H1 (cell line): Measurements from ENCODE around the gene MRPL40. TPM values are rescaled to one million over a fixed set of nuclear protein-coding genes. Genes with fewer than 3 reads are reported as not detected.

Source experiments
- CTCF ChIA-PET: fragments of 300-600 bp; sonication (Branson Sonifier 250); formaldehyde crosslinking; loops from one replicate; lab custom pipeline; 2021; ENCODE audit not compliant: partially characterized antibody; lab: Charles Lee
- POLR2A ChIA-PET: fragments of 300-600 bp; sonication (Branson Sonifier 250); formaldehyde crosslinking; loops from one replicate; lab custom pipeline; 2021; ENCODE audit warnings: inconsistent platforms; ENCODE audit not compliant: partially characterized antibody; lab: Charles Lee
- DNase-seq, 2 experiments: peaks; one replicate each; pipeline versions ENCODE4 v3.0.0 to v3.0.0-alpha.2; 2010 to 2022; ENCODE audit warnings: low spot score in 2 of 2, low read depth in 1 of 2, mixed read lengths in 1 of 2
- FAIRE-seq: peaks from 2 replicates; lab custom pipeline; 2011; peaks lifted over from hg19 to GRCh38; lab: Jason Lieb, UNC
- H2AFZ ChIP-seq: 2 replicates; pipeline ENCODE4 v1.8.1; 2012; ENCODE audit warnings: low read length, inconsistent platforms
- H2AK5ac ChIP-seq: 2 replicates; pipeline ENCODE4 v1.6.1; 2013; ENCODE audit warnings: low read depth, low read length
- H2BK120ac ChIP-seq: replicated peaks from 2 replicates; pipeline ENCODE3; 2013; ENCODE audit warnings: low read depth, low read length, inconsistent platforms
- H2BK12ac ChIP-seq: 2 replicates; pipeline ENCODE4 v1.6.1; 2013; ENCODE audit warnings: low read depth, low read length
- H2BK15ac ChIP-seq: 2 replicates; pipeline ENCODE4 v1.6.1; 2013; ENCODE audit warnings: low read length
- H2BK20ac ChIP-seq: 2 replicates; pipeline ENCODE4 v1.6.1; 2013; ENCODE audit warnings: low read length
- H2BK5ac ChIP-seq: 2 replicates; pipeline ENCODE4 v1.6.1; 2013; ENCODE audit warnings: low read depth, low read length
- H3K14ac ChIP-seq: 2 replicates; pipeline ENCODE4 v1.6.1; 2013; ENCODE audit warnings: inconsistent platforms; ENCODE audit not compliant: insufficient read length
- H3K18ac ChIP-seq: 2 replicates; pipeline ENCODE4 v1.6.1; 2013; ENCODE audit warnings: low read length; ENCODE audit errors: extremely low read depth
- H3K23ac ChIP-seq: 2 replicates; pipeline ENCODE4 v1.6.1; 2013; ENCODE audit warnings: inconsistent platforms; ENCODE audit not compliant: insufficient read length
- H3K23me2 ChIP-seq: 2 replicates; pipeline ENCODE4 v1.6.1; 2013; ENCODE audit warnings: low read depth, low read length
- H3K27ac ChIP-seq: 2 replicates; pipeline ENCODE4 v1.6.1; 2011; ENCODE audit warnings: low read depth, low read length, inconsistent platforms
- H3K27me3 ChIP-seq, 4 experiments: replicated peaks in 1 of 4; 1 replicate in 1 of 4; 2 replicates in 3 of 4; pipeline versions ENCODE4 v1.6.1 to v1.8.1; 2011 to 2013; ENCODE audit warnings: low read length in 3 of 4, mild to moderate bottlenecking in 3 of 4, inconsistent platforms in 2 of 4, mixed read lengths in 2 of 4, moderate library complexity in 1 of 4; ENCODE audit not compliant: control insufficient read depth in 3 of 4, insufficient read depth in 3 of 4; ENCODE audit errors: extremely low read depth in 1 of 4
- H3K36me3 ChIP-seq, 4 experiments: 2 replicates each; pipeline versions ENCODE4 v1.6.1 to v1.8.1; 2011 to 2013; ENCODE audit warnings: mild to moderate bottlenecking in 4 of 4, low read length in 3 of 4, moderate library complexity in 2 of 4, control low read depth in 1 of 4, inconsistent platforms in 1 of 4; ENCODE audit not compliant: insufficient read depth in 4 of 4, control insufficient read depth in 2 of 4
- H3K4ac ChIP-seq: replicated peaks from 2 replicates; pipeline ENCODE3; 2013; ENCODE audit warnings: low read length, low read depth, mixed read lengths, inconsistent platforms; ENCODE audit not compliant: insufficient read length
- H3K4me1 ChIP-seq, 4 experiments: replicated peaks in 1 of 4; 1 replicate in 1 of 4; 2 replicates in 3 of 4; pipeline versions ENCODE4 v1.6.1 to v1.8.1; 2011 to 2013; ENCODE audit warnings: low read length in 3 of 4, inconsistent platforms in 2 of 4, mixed read lengths in 1 of 4; ENCODE audit not compliant: insufficient read depth in 4 of 4, control insufficient read depth in 3 of 4
- H3K4me2 ChIP-seq, 2 experiments: 2 replicates each; pipeline versions ENCODE4 v1.6.1 to v1.8.1; 2011 to 2013; ENCODE audit warnings: low read depth in 2 of 2, low read length in 2 of 2, control low read depth in 1 of 2, inconsistent platforms in 1 of 2, mild to moderate bottlenecking in 1 of 2; ENCODE audit not compliant: insufficient read depth in 1 of 2
- H3K4me3 ChIP-seq, 4 experiments: fragments of 200-600, 300-600 bp in 1 of 4; sonication (generic), shearing (Covaris generic), sonication (Bioruptor Twin) in 1 of 4; 2 replicates each; pipeline versions ENCODE4 v1.5.1 to v1.8.1; 2011 to 2016; ENCODE audit warnings: low read length in 4 of 4, low read depth in 3 of 4, control low read depth in 2 of 4, inconsistent platforms in 2 of 4, mild to moderate bottlenecking in 2 of 4, mixed read lengths in 1 of 4, moderate library complexity in 1 of 4; ENCODE audit not compliant: insufficient read depth in 2 of 4; ENCODE audit errors: extremely low read depth in 1 of 4
- H3K56ac ChIP-seq: replicated peaks from 2 replicates; pipeline ENCODE3; 2013; ENCODE audit warnings: low read depth, mild to moderate bottlenecking, mixed read lengths, low read length, inconsistent platforms; ENCODE audit not compliant: insufficient read length
- H3K79me1 ChIP-seq: 2 replicates; pipeline ENCODE4 v1.6.1; 2013; ENCODE audit warnings: low read depth, low read length, control low read depth
- H3K79me2 ChIP-seq, 2 experiments: 2 replicates each; pipeline versions ENCODE4 v1.6.1 to v1.8.1; 2012 to 2013; ENCODE audit warnings: low read length in 2 of 2, mild to moderate bottlenecking in 2 of 2, inconsistent platforms in 1 of 2; ENCODE audit not compliant: insufficient read depth in 2 of 2, control insufficient read depth in 1 of 2
- H3K9ac ChIP-seq, 4 experiments: replicated peaks in 1 of 4; 1 replicate in 1 of 4; 2 replicates in 3 of 4; pipeline versions ENCODE4 v1.6.1 to v1.8.1; 2011 to 2013; ENCODE audit warnings: low read depth in 3 of 4, low read length in 3 of 4, control low read depth in 2 of 4, mild to moderate bottlenecking in 2 of 4, moderate library complexity in 2 of 4, inconsistent platforms in 1 of 4; ENCODE audit errors: extremely low read depth in 1 of 4
- H3K9me3 ChIP-seq, 2 experiments: 2 replicates each; pipeline versions ENCODE4 v1.6.1 to v1.8.1; 2012 to 2013; ENCODE audit warnings: mild to moderate bottlenecking in 2 of 2, moderate library complexity in 2 of 2, control low read depth in 1 of 2, inconsistent platforms in 1 of 2, low read depth in 1 of 2, low read length in 1 of 2, mixed read lengths in 1 of 2; ENCODE audit not compliant: insufficient read depth in 2 of 2
- H4K20me1 ChIP-seq, 2 experiments: replicated peaks in 1 of 2; 2 replicates each; pipeline versions ENCODE3 to v1.8.1; 2011 to 2013; ENCODE audit warnings: inconsistent platforms in 2 of 2, low read length in 2 of 2, mild to moderate bottlenecking in 1 of 2; ENCODE audit not compliant: insufficient read depth in 2 of 2, control insufficient read depth in 1 of 2
- H4K5ac ChIP-seq: 2 replicates; pipeline ENCODE4 v1.6.1; 2013; ENCODE audit warnings: low read length, low read depth, mixed read lengths, inconsistent platforms; ENCODE audit not compliant: insufficient read length
- H4K8ac ChIP-seq: 2 replicates; pipeline ENCODE4 v1.8.0; 2013; ENCODE audit warnings: mild to moderate bottlenecking, moderate library complexity, low read length, inconsistent platforms; ENCODE audit not compliant: insufficient read depth; ENCODE audit errors: extremely low read depth
- H4K91ac ChIP-seq: replicated peaks from 2 replicates; pipeline ENCODE3; 2013; ENCODE audit warnings: low read length, mixed read lengths, inconsistent platforms; ENCODE audit not compliant: insufficient read length
- ASH2L ChIP-seq: fragments of 200-600, 300-600 bp; sonication (generic); IDR thresholded peaks from one replicate; pipeline ENCODE4 v1.7.1; 2017; ENCODE audit warnings: low read length
- CTCF ChIP-seq, 3 experiments: IDR thresholded peaks; 1 replicate in 2 of 3; 2 replicates in 1 of 3; pipeline versions ENCODE4 v1.5.1 to v1.6.1; 2011; ENCODE audit warnings: low read length in 3 of 3, mild to moderate bottlenecking in 3 of 3, inconsistent platforms in 2 of 3, low read depth in 1 of 3, moderate library complexity in 1 of 3; ENCODE audit not compliant: insufficient read depth in 1 of 3; ENCODE audit errors: control extremely low read depth in 1 of 3
- POLR2AphosphoS5 ChIP-seq: IDR thresholded peaks from 2 replicates; pipeline ENCODE4 v1.6.1; 2011; ENCODE audit warnings: low read depth, low read length
- YY1 ChIP-seq: IDR thresholded peaks from 2 replicates; pipeline ENCODE4 v1.6.1; 2011; ENCODE audit warnings: low read depth, mild to moderate bottlenecking, low read length
- WGBS, 2 experiments: shearing (Covaris generic) in 1 of 2; methylation state at CpG; one replicate each; pipeline versions ENCODE4 v1.1.6 to v1.1.7; 2013 to 2015; ENCODE audit warnings: low lambda C conversion rate in 2 of 2, mixed read lengths in 2 of 2, inconsistent platforms in 1 of 2, low coverage in 1 of 2, missing lambda C conversion rate in 1 of 2; ENCODE audit not compliant: insufficient replicate concordance in 2 of 2, insufficient coverage in 1 of 2, insufficient read length in 1 of 2; ENCODE audit errors: extremely low coverage in 1 of 2, missing lambda C conversion rate in 1 of 2; 5-methylcytosine and 5-hydroxymethylcytosine counted together
- long read RNA-seq, 2 experiments: library from RNA in 1 of 2; library from capped mRNA in 1 of 2; stranded (forward); transcript quantifications; one replicate each; pipeline ENCODE4 v2.0.0, GENCODE V29; 2021; ENCODE audit warnings: inconsistent platforms in 1 of 2
- polyA minus RNA-seq, 3 experiments: library from RNA; depleted of rRNA, polyadenylated mRNA; stranded (reverse); fragments of >200 nt; gene quantifications; 1 replicate in 2 of 3; 2 replicates in 1 of 3; pipeline ENCODE4 v1.2.3, GENCODE V29; 2011
- polyA plus RNA-seq, 7 experiments: library from polyadenylated mRNA; depleted of rRNA in 3 of 7; stranded (reverse) in 5 of 7; unstranded in 2 of 7; fragments of >200 nt in 5 of 7; fragments of 200-250 nt in 2 of 7; gene quantifications; 1 replicate in 5 of 7; 2 replicates in 1 of 7; 4 replicates in 1 of 7; pipeline versions ENCODE4 v1.2.1 to v1.2.3, GENCODE V29; 2011 to 2013; ENCODE audit warnings: missing spikeins in 2 of 7, mixed read lengths in 2 of 7
- total RNA-seq: library from RNA; stranded (reverse); fragmentation: NEBNext Ultra II Directional; extraction: Animal tissue kit (Norgen Biotek cat#: 25700); gene quantifications from 2 replicates; pipeline ENCODE4 v1.2.1, GENCODE V29; 2021

The MRPL40 gene
- 14.5 and 18.5 TPM in 2 replicates for total RNA-seq
- polyA plus RNA-seq (2011; rRNA removed): 8.4 and 12.4 TPM in 2 replicates
- 13.4 TPM for polyA plus RNA-seq (2011; cell fraction: cytosol; rRNA removed)
- 9.0 TPM for polyA plus RNA-seq (2011; cell fraction: nucleus; rRNA removed)
- 18.5 to 21.2 TPM (median 20.0 TPM) in 4 replicates for polyA plus RNA-seq (2012, experiment 1 of 2)
- 11.4 TPM for polyA plus RNA-seq (2012, experiment 2 of 2)
- polyA plus RNA-seq (2013, experiment 1 of 2): 20.2 TPM
- polyA plus RNA-seq (2013, experiment 2 of 2): 20.7 TPM
- 5.3 and 5.8 TPM in 2 replicates for polyA minus RNA-seq (2011; rRNA and poly(A)+ RNA removed)
- polyA minus RNA-seq (2011; cell fraction: cytosol; rRNA and poly(A)+ RNA removed): 3.2 TPM
- polyA minus RNA-seq (2011; cell fraction: nucleus; rRNA and poly(A)+ RNA removed): 5.4 TPM
- long read RNA-seq, experiment 1, transcript MRPL40-201 (4 exons, 1,387 nt): major isoform, 18 of 26 reads
- long read RNA-seq, experiment 1, partial matches to known transcripts: 6 of 26 reads
- long read RNA-seq, experiment 1, other reads (novel, unspliced or antisense): 0 of 26 reads
- long read RNA-seq, experiment 2, transcript MRPL40-202 (4 exons, 954 nt): minor isoform, 11 of 37 reads
- long read RNA-seq, experiment 2, transcript MRPL40-201 (4 exons, 1,387 nt): major isoform, 26 of 37 reads
- long read RNA-seq, experiment 2, partial matches to known transcripts: 0 of 37 reads
- long read RNA-seq, experiment 2, other reads (novel, unspliced or antisense): 0 of 37 reads

GRCh38 chr22:19432133-19432851 is at the start of gene MRPL40:
TSS of gene MRPL40 (plus strand) at chr22:19432545. CDS start at chr22:19432555, 10 bp downstream.
- H3K4ac ChIP-seq: no peak within 1 kb of the TSS
- peak within 1 kb of the TSS; percentile 92 for H3K56ac ChIP-seq
- H4K5ac ChIP-seq: peak within 1 kb of the TSS; percentile 92
- peaks cover 11% of the 10 kb centered on the region for H3K23me2 ChIP-seq
- H3K36me3 ChIP-seq: peaks cover 3 to 11% (median 9%) of the 10 kb centered on the region in 4 experiments; a peak in 5 of 8 replicates
- H3K9ac ChIP-seq: peak within 1 kb of the TSS; percentile 80 to 98 (median 85)
- DNase-seq (peak in 1 of 2 experiments; percentile 91), FAIRE-seq (no peak)
- no peak within 1 kb of the TSS for H2BK20ac ChIP-seq
- H4K8ac ChIP-seq: peak within 1 kb of the TSS; percentile 98; the same call in 1 of the 2 replicates
- H3K27me3 ChIP-seq: no peaks in the 10 kb centered on the region
- H2BK15ac ChIP-seq: 0 out of 2 replicates have a peak within 1 kb of the TSS, but pooled peaks have one; percentile 95
- ChIA-PET POLR2A (interaction anchor here (0.8 to 7.9 kb wide), 14 partner anchors 8 to 258 kb away, joined by 3 to 127 read pairs (median 4); partner anchors contain the start of genes C22orf39, CDC45, CLTCL1 and SLC25A1), CTCF (no interaction called here)
- H3K4me1 ChIP-seq: peaks cover 0 to 9% (median 4%) of the 10 kb centered on the region in 4 experiments; a peak in 5 of 7 replicates
- H4K20me1 ChIP-seq: peaks cover 15 to 18% of the 10 kb centered on the region in 2 experiments
- peak within 1 kb of the TSS; percentile 95 for H3K18ac ChIP-seq
- no peak within 1 kb of the TSS for H3K14ac ChIP-seq
- 0 out of 2 replicates have a peak within 1 kb of the TSS, but pooled peaks have one; percentile 60 for H2BK12ac ChIP-seq
- peak within 1 kb of the TSS; percentile 45 for H2BK120ac ChIP-seq
- H2BK5ac ChIP-seq: peak within 1 kb of the TSS; percentile 36
- peak within 1 kb of the TSS; percentile 77 to 89 (median 81) for H3K4me3 ChIP-seq
- H3K79me2 ChIP-seq: peaks cover 27 to 38% of the 10 kb centered on the region in 2 experiments
- peak within 1 kb of the TSS; percentile 66; the same call in 1 of the 2 replicates for H3K27ac ChIP-seq
- peak within 1 kb of the TSS; percentile 84 for H4K91ac ChIP-seq
- WGBS, 2 experiments: 2% methylated on average over 56 of the region's 74 CpGs; no CpG with 5 or more reads in 1 of the 2 experiments
- peak within 1 kb of the TSS; percentile 58 to 98 for H3K4me2 ChIP-seq
- no peak within 1 kb of the TSS; the same call in 1 of the 2 replicates for H2AK5ac ChIP-seq
- no peaks in the 10 kb centered on the region for H3K9me3 ChIP-seq
- H3K23ac ChIP-seq: no peak within 1 kb of the TSS
- H2AFZ ChIP-seq: peak within 1 kb of the TSS; percentile 86; the same call in 1 of the 2 replicates
- peaks cover 8% of the 10 kb centered on the region; the same call in 1 of the 2 replicates for H3K79me1 ChIP-seq
- TF ChIP-seq YY1 (peak; percentile 90), CTCF (IDR thresholded peaks at IDR 0.05; ENCODE audit: control extremely low read depth in 1 of 3, insufficient read depth in 1 of 3, low read depth in 1 of 3, low read length in 3 of 3) (no peak), ASH2L (peak; percentile 92), POLR2AphosphoS5 (peak; percentile 90)
